Mesendoderm (in vitro differentiated cells): ENCODE measurements around the gene PARD3.
"Not testable (repeated sequence)": the region's sequence is repeated elsewhere in the genome, so short reads cannot be mapped to it uniquely, and the experiment has no call there.

ENCODE experiments used
- DNase-seq: peaks from one replicate; pipeline ENCODE4 v3.0.0; 2013
- H2AK5ac ChIP-seq: 2 replicates; pipeline ENCODE4 v1.6.1; 2013; ENCODE audit warnings: low read length, inconsistent platforms
- H2BK120ac ChIP-seq: 2 replicates; pipeline ENCODE4 v1.6.1; 2013; ENCODE audit warnings: low read depth, mild to moderate bottlenecking, low read length, moderate library complexity, mixed read lengths
- H2BK15ac ChIP-seq: replicated peaks from 2 replicates; pipeline ENCODE4 v1.6.1; 2013; ENCODE audit warnings: low read depth, mild to moderate bottlenecking, moderate library complexity
- H2BK5ac ChIP-seq: 2 replicates; pipeline ENCODE4 v1.6.1; 2013; ENCODE audit warnings: low read length, inconsistent platforms
- H3K18ac ChIP-seq: 2 replicates; pipeline ENCODE4 v1.6.1; 2013; ENCODE audit warnings: mild to moderate bottlenecking, low read length, mixed read lengths
- H3K23ac ChIP-seq: one replicate; pipeline ENCODE4 v1.6.1; 2013; ENCODE audit warnings: low read length
- H3K27ac ChIP-seq: 2 replicates; pipeline ENCODE4 v1.5.1; 2013; ENCODE audit warnings: low read depth, mild to moderate bottlenecking, inconsistent platforms, low read length, moderate library complexity
- H3K27me3 ChIP-seq: 2 replicates; pipeline ENCODE4 v1.6.1; 2013; ENCODE audit warnings: low read length, control low read depth, mild to moderate bottlenecking, inconsistent platforms; ENCODE audit not compliant: insufficient read depth, poor library complexity
- H3K36me3 ChIP-seq: 2 replicates; pipeline ENCODE4 v1.6.1; 2013; ENCODE audit warnings: low read length, inconsistent platforms; ENCODE audit not compliant: control insufficient read depth, insufficient read depth
- H3K4ac ChIP-seq: one replicate; pipeline ENCODE4 v1.6.1; 2013; ENCODE audit warnings: low read depth, mild to moderate bottlenecking, low read length, moderate library complexity
- H3K4me1 ChIP-seq: 2 replicates; pipeline ENCODE4 v1.6.1; 2013; ENCODE audit warnings: low read depth, low read length, inconsistent platforms; ENCODE audit not compliant: control insufficient read depth
- H3K4me2 ChIP-seq: 2 replicates; pipeline ENCODE4 v1.6.1; 2013; ENCODE audit warnings: low read length
- H3K4me3 ChIP-seq: 2 replicates; pipeline ENCODE4 v1.5.1; 2013; ENCODE audit warnings: mild to moderate bottlenecking, low read length
- H3K56ac ChIP-seq: one replicate; pipeline ENCODE4 v1.6.1; 2013; ENCODE audit warnings: low read length
- H3K79me1 ChIP-seq: 2 replicates; pipeline ENCODE4 v1.6.1; 2013; ENCODE audit warnings: low read length, inconsistent platforms
- H3K79me2 ChIP-seq: 2 replicates; pipeline ENCODE4 v1.6.1; 2013; ENCODE audit warnings: mild to moderate bottlenecking, low read length; ENCODE audit not compliant: control insufficient read depth, insufficient read depth
- H3K9ac ChIP-seq: 2 replicates; pipeline ENCODE4 v1.6.1; 2013; ENCODE audit warnings: low read length, inconsistent platforms
- H4K5ac ChIP-seq: one replicate; pipeline ENCODE4 v1.6.1; 2013; ENCODE audit warnings: low read length
- H4K8ac ChIP-seq: one replicate; pipeline ENCODE4 v1.6.1; 2013; ENCODE audit warnings: low read depth, mild to moderate bottlenecking, control low read depth, low read length, moderate library complexity
- WGBS: extraction: QIAGEN DNeasy Blood & Tissue Kit; methylation state at CpG from one replicate; pipeline ENCODE4 v1.1.7; 2013; ENCODE audit warnings: low lambda C conversion rate, missing lambda C conversion rate; ENCODE audit not compliant: insufficient coverage; ENCODE audit errors: extremely low coverage; 5-methylcytosine and 5-hydroxymethylcytosine counted together

PARD3 gene

GRCh38 chr10:34759161-34759836 lies 55.8 kb downstream of the PARD3 start:
- no CpG with 5 or more reads among the region's 9 CpGs for WGBS
- Histone ChIP-seq H2BK120ac (no peak overlapping the region), H3K79me2 (peaks cover 51% of the 10 kb centered on the region), H4K5ac (no peak overlapping the region), H2AK5ac (no peak overlapping the region), H3K27me3 (no peaks in the 10 kb centered on the region), H2BK5ac (no peak overlapping the region), H4K8ac (no peak overlapping the region), H3K4me1 (peaks cover 8% of the 10 kb centered on the region), H3K4me3 (no peak overlapping the region), H3K18ac (no peak overlapping the region), H3K27ac (no peak overlapping the region), H2BK15ac (no peak overlapping the region), H3K4ac (no peak overlapping the region), H3K79me1 (peaks cover 28% of the 10 kb centered on the region), H3K36me3 (no peaks in the 10 kb centered on the region), H3K4me2 (no peak overlapping the region), H3K9ac (no peak overlapping the region), H3K23ac (no peak overlapping the region), H3K56ac (no peak overlapping the region)
- no peak for DNase-seq

- H3K27me3 ChIP-seq: no peaks in the 10 kb centered on the region
- no peak overlapping the region for H3K9ac ChIP-seq
- no peak overlapping the region for H3K27ac ChIP-seq
- H2BK15ac ChIP-seq: no peak overlapping the region
- no CpG with 5 or more reads among the region's 3 CpGs for WGBS
- no peak overlapping the region for H3K23ac ChIP-seq
- H3K79me1 ChIP-seq: peaks cover 26% of the 10 kb centered on the region
- H3K18ac ChIP-seq: peak overlapping the region; percentile 51
- H3K4me2 ChIP-seq: no peak overlapping the region
- H2AK5ac ChIP-seq: no peak overlapping the region
- no peak overlapping the region for H4K8ac ChIP-seq
- H3K4me1 ChIP-seq: peaks cover 8% of the 10 kb centered on the region
- no peak overlapping the region for H3K4me3 ChIP-seq
- no peaks in the 10 kb centered on the region for H3K36me3 ChIP-seq
- H2BK5ac ChIP-seq: no peak overlapping the region
- peaks cover 46% of the 10 kb centered on the region for H3K79me2 ChIP-seq
- H3K56ac ChIP-seq: no peak overlapping the region
- peak; percentile 61 for DNase-seq
- no peak overlapping the region for H3K4ac ChIP-seq
- H2BK120ac ChIP-seq: no peak overlapping the region
- no peak overlapping the region for H4K5ac ChIP-seq
Measured at GRCh38 chr10:34758447-34758996, 56.6 kb downstream of the PARD3 start.

- H3K27ac ChIP-seq: no peak overlapping the region
- H2BK15ac ChIP-seq: no peak overlapping the region
- no peak overlapping the region for H4K5ac ChIP-seq
- no peak overlapping the region for H3K4ac ChIP-seq
- no peaks in the 10 kb centered on the region for H3K36me3 ChIP-seq
- H3K4me3 ChIP-seq: no peak overlapping the region
- no peak overlapping the region for H3K23ac ChIP-seq
- H2BK5ac ChIP-seq: no peak overlapping the region
- H3K56ac ChIP-seq: no peak overlapping the region
- no peak overlapping the region for H4K8ac ChIP-seq
- H3K18ac ChIP-seq: no peak overlapping the region
- H2BK120ac ChIP-seq: no peak overlapping the region
- no peak overlapping the region for H3K4me2 ChIP-seq
- H3K9ac ChIP-seq: no peak overlapping the region
- peaks cover 24% of the 10 kb centered on the region for H3K79me1 ChIP-seq
- no peak overlapping the region for H2AK5ac ChIP-seq
- peaks cover 45% of the 10 kb centered on the region for H3K79me2 ChIP-seq
- no peaks in the 10 kb centered on the region for H3K27me3 ChIP-seq
- DNase-seq: no peak
- peaks cover 11% of the 10 kb centered on the region for H3K4me1 ChIP-seq
Measured at GRCh38 chr10:34757933-34758332, 57.2 kb downstream of the PARD3 start.

GRCh38 chr10:34757181-34757580 lies 57.9 kb downstream of the PARD3 start:
- not testable (repeated sequence) for H2AK5ac ChIP-seq, H2BK5ac ChIP-seq, H4K5ac ChIP-seq, H3K56ac ChIP-seq, H4K8ac ChIP-seq, H3K4me2 ChIP-seq, H3K9ac ChIP-seq, H3K27me3 ChIP-seq, H3K36me3 ChIP-seq, H3K4ac ChIP-seq, H3K23ac ChIP-seq, H2BK120ac ChIP-seq, H2BK15ac ChIP-seq, H3K18ac ChIP-seq, DNase-seq, H3K27ac ChIP-seq, H3K4me3 ChIP-seq
- H3K4me1 ChIP-seq: peaks cover 12% of the 10 kb centered on the region
- H3K79me2 ChIP-seq: peaks cover 45% of the 10 kb centered on the region
- peaks cover 28% of the 10 kb centered on the region for H3K79me1 ChIP-seq
- no CpG with 5 or more reads among the region's 4 CpGs for WGBS

GRCh38 chr10:34756584-34756983 lies 58.5 kb downstream of the PARD3 start:
- peaks cover 28% of the 10 kb centered on the region for H3K79me1 ChIP-seq
- no peak overlapping the region for H3K18ac ChIP-seq
- H3K36me3 ChIP-seq: no peaks in the 10 kb centered on the region
- H3K4me2 ChIP-seq: no peak overlapping the region
- H3K4me1 ChIP-seq: peaks cover 12% of the 10 kb centered on the region
- no peak overlapping the region for H2BK120ac ChIP-seq
- H3K9ac ChIP-seq: no peak overlapping the region
- H3K27ac ChIP-seq: no peak overlapping the region
- no peak overlapping the region for H3K56ac ChIP-seq
- no peak overlapping the region for H2BK15ac ChIP-seq
- WGBS: no CpG with 5 or more reads among the region's 3 CpGs
- H4K8ac ChIP-seq: no peak overlapping the region
- no peak for DNase-seq
- no peak overlapping the region for H3K4me3 ChIP-seq
- no peak overlapping the region for H3K4ac ChIP-seq
- H3K27me3 ChIP-seq: no peaks in the 10 kb centered on the region
- H2AK5ac ChIP-seq: no peak overlapping the region
- no peak overlapping the region for H4K5ac ChIP-seq
- H3K23ac ChIP-seq: no peak overlapping the region
- H3K79me2 ChIP-seq: peaks cover 46% of the 10 kb centered on the region
- no peak overlapping the region for H2BK5ac ChIP-seq
